ENCODE data around the gene EXOC4.

EXOC4 gene

DNA sequence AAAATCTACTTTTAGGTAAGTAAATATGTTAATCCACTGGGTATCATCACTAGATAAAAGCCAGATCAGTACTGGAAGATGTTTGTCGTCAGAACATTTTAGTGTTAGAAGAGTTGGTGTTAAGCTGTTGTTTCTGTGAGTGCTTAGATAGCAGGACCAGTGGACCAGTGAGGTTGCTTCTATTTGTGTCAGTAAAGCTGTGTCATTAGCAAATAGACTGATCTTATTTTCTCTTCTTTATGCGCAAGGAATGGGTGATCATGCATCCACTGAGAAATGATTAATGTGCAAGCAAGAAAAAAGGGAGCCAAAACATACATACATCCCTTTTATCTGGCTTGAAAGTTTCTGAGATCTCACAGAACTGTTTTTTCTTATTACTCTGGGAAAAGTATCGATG is 42.6 kb downstream of the EXOC4 start:
- ChIA-PET CTCF (no interaction called here), POLR2A (ENCODE audit: low non-redundant PET) (no interaction called here)
- no peak overlapping the region for H3K27ac ChIP-seq
- TF ChIP-seq CTCF (conservative IDR thresholded peaks at IDR 0.05; ENCODE audit: low read depth), result no peak
- no peak for DNase-seq (ENCODE audit: low spot score)

DNA sequence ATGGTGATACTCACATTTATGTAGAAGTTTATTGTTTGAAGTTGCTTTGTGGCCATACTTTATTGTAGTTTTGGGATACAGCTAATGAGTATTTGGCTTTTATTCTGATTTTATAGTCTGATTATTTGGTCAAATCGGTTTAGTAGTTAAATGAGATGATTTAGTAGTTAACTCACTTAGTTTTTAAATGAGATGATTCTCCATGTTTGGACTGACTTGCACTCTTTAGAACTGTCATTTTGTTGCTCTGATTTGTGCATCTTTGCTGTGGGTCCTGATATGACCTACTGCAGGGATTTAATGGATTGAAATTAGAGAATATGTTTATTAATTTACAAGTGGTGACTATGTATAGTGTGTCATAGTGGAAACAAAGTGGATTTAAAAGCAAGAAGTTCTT is 44.2 kb downstream of the EXOC4 start:
- POLR2A ChIA-PET (ENCODE audit: low non-redundant PET), result no interaction called here
- no peak for TF ChIP-seq CTCF (conservative IDR thresholded peaks at IDR 0.05; ENCODE audit: low read depth)
- CTCF ChIA-PET, result no interaction called here
- no peak overlapping the region for H3K27ac ChIP-seq
- DNase-seq (ENCODE audit: low spot score), result no peak

GRCh38 chr7:133298080-133298479 is 45.2 kb downstream of the EXOC4 start:
- DNase-seq (ENCODE audit: low spot score), result no peak
- ChIA-PET CTCF (no interaction called here), POLR2A (ENCODE audit: low non-redundant PET) (no interaction called here)
- H3K27ac ChIP-seq, result no peak overlapping the region
- no peak for TF ChIP-seq CTCF (conservative IDR thresholded peaks at IDR 0.05; ENCODE audit: low read depth)

- CTCF ChIA-PET, result no interaction called here
- POLR2A ChIA-PET (ENCODE audit: low non-redundant PET), result no interaction called here
- DNase-seq (ENCODE audit: low spot score), result no peak
- no peak overlapping the region for H3K27ac ChIP-seq
- TF ChIP-seq CTCF (conservative IDR thresholded peaks at IDR 0.05; ENCODE audit: low read depth), result no peak
These were observed 46.8 kb downstream of the EXOC4 start for GRCh38 chr7:133299676-133300075.

GRCh38 chr7:133300088-133300487 is 47.2 kb downstream of the EXOC4 start:
- POLR2A ChIA-PET (ENCODE audit: low non-redundant PET), result no interaction called here
- no peak for TF ChIP-seq CTCF (conservative IDR thresholded peaks at IDR 0.05; ENCODE audit: low read depth)
- DNase-seq (ENCODE audit: low spot score), result no peak
- H3K27ac ChIP-seq, result no peak overlapping the region
- CTCF ChIA-PET, result no interaction called here

DNA sequence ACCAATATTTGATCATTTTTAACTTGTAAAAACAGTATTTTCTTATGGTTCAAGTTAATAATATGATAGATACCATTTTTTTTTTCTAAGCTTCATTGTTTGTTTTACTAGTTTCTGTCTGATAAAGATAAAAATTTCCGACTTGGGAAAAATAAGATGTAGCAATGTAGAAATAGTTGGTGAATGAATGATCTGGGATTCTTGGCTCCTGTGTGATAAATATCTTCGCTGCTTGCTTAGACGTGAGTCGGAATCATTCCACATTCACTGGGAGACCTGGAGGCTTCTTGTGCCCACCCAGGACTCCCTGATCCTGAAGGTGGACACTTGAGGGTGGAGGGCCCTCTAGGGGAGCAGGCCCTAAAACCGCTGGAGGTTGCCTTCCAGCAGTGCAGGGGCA is 47.9 kb downstream of the EXOC4 start:
- TF ChIP-seq CTCF (conservative IDR thresholded peaks at IDR 0.05; ENCODE audit: low read depth), result no peak
- no peak overlapping the region for H3K27ac ChIP-seq
- CTCF ChIA-PET, result no interaction called here
- POLR2A ChIA-PET (ENCODE audit: low non-redundant PET), result no interaction called here
- DNase-seq (ENCODE audit: low spot score), result no peak

GRCh38 chr7:133301444-133301843 is 48.6 kb downstream of the EXOC4 start:
- no peak overlapping the region for H3K27ac ChIP-seq
- ChIA-PET CTCF (interaction anchor here (0.5 to 0.7 kb wide), 2 partner anchors 13 to 39 kb away, joined by 3 read pairs; no protein-coding TSS in a partner anchor), POLR2A (ENCODE audit: low non-redundant PET) (no interaction called here)
- no peak for TF ChIP-seq CTCF (conservative IDR thresholded peaks at IDR 0.05; ENCODE audit: low read depth)
- no peak for DNase-seq (ENCODE audit: low spot score)

All from RWPE1 (cell line).